Pancreas (tissue), 10 donors: ENCODE measurements around the gene AKAP8. TPM values are rescaled to one million over a fixed set of nuclear protein-coding genes. Genes with fewer than 3 reads are reported as not detected.

Source experiments
- ATAC-seq, 4 donors: fragments of 200-7000 bp; cut with Tn5 transposase; one replicate each; pipeline versions ENCODE4 v1.8.0 to v1.9.1; 2020; ENCODE audit warnings: mild to moderate bottlenecking in 4 of 4, moderate library complexity in 4 of 4
- DNase-seq, 6 donors: peaks; one replicate each; pipeline ENCODE4 v3.0.0-alpha.2; 2020
- FAIRE-seq: peaks from 2 replicates; lab custom pipeline; 2012; peaks lifted over from hg19 to GRCh38; lab: Jason Lieb, UNC
- H3K27ac ChIP-seq, 4 donors: fragments of 200-600 bp; sonication (generic); 1 replicate in 3 of 4; 2 replicates in 1 of 4; pipeline versions ENCODE4 v1.5.0 to v1.8.0; 2020
- H3K27me3 ChIP-seq, 4 donors: fragments of 200-600 bp; one replicate each; pipeline ENCODE4 v1.8.0; 2021
- H3K36me3 ChIP-seq, 3 donors: fragments of 200-600 bp; sonication (generic) in 1 of 3; one replicate each; pipeline versions ENCODE4 v1.5.0 to v1.8.0; 2020 to 2021
- H3K4me1 ChIP-seq, 3 donors: fragments of 200-600 bp; one replicate each; pipeline ENCODE4 v1.8.0; 2021
- H3K4me3 ChIP-seq, 4 donors: fragments of 200-600 bp; sonication (generic) in 2 of 4; one replicate each; pipeline versions ENCODE4 v1.5.0 to v1.8.0; 2020 to 2021
- H3K9me3 ChIP-seq, 4 donors: fragments of 200-600 bp; one replicate each; pipeline ENCODE4 v1.8.0; 2021
- WGBS, 2 donors: extraction: QIAGEN DNeasy Blood & Tissue Kit; methylation state at CpG; one replicate each; pipeline ENCODE4 v1.1.7; 2013; 5-methylcytosine and 5-hydroxymethylcytosine counted together
- intact Hi-C, 3 donors: fragments of 100-400 bp; cut with DNase I; formaldehyde crosslinking; loops; one replicate each; pipeline versions ENCODE4 v1.11.1 to v1.14.2; 2022
- polyA plus RNA-seq, 2 donors: library from polyadenylated mRNA; stranded (reverse); fragments of 200-250 nt; gene quantifications; one replicate each; pipeline ENCODE4 v1.2.3, GENCODE V29; 2013
- total RNA-seq, 6 donors: library from RNA; stranded (reverse); fragmentation: NEBNext Ultra II Directional in 4 of 6; extraction: Animal tissue kit (Norgen Biotek cat#: 25700) in 4 of 6; gene quantifications; one replicate each; pipeline versions ENCODE4 v1.2.1 to v1.2.4, GENCODE V29; 2021 to 2023
- TF ChIP-seq, protein P1 (sequence below), 4 donors: fragments of 200-600 bp; sonication (generic) in 3 of 4; IDR thresholded peaks; one replicate each; pipeline versions ENCODE4 v1.5.0 to v1.8.0; 2021; ENCODE audit warnings: antibody characterized with exemption in 4 of 4
- donor health status: healthy with polysubstance abuse.
- donor health status: DM: no; HTN: no; CAD: no; lungs with moderate emphysema.
- donor health status: DM: no; HTN: no; CAD: no.
- donor health status: control.
- donor health status: control.
- donor health status: Bipolar disorder and iron deficiency.
- donor health status: DM: yes; HTN: yes; CAD: no.
- donor health status: DM: no; HTN: no; CAD: no.
- donor health status: DM: no; HTN: no; CAD: no.
- donor health status: DM: yes; HTN: yes; CAD: no.

AKAP8 gene
- total and polyA plus RNA-seq, 8 donors: 14.7 to 25.9 (median 17.6) TPM

DNA sequence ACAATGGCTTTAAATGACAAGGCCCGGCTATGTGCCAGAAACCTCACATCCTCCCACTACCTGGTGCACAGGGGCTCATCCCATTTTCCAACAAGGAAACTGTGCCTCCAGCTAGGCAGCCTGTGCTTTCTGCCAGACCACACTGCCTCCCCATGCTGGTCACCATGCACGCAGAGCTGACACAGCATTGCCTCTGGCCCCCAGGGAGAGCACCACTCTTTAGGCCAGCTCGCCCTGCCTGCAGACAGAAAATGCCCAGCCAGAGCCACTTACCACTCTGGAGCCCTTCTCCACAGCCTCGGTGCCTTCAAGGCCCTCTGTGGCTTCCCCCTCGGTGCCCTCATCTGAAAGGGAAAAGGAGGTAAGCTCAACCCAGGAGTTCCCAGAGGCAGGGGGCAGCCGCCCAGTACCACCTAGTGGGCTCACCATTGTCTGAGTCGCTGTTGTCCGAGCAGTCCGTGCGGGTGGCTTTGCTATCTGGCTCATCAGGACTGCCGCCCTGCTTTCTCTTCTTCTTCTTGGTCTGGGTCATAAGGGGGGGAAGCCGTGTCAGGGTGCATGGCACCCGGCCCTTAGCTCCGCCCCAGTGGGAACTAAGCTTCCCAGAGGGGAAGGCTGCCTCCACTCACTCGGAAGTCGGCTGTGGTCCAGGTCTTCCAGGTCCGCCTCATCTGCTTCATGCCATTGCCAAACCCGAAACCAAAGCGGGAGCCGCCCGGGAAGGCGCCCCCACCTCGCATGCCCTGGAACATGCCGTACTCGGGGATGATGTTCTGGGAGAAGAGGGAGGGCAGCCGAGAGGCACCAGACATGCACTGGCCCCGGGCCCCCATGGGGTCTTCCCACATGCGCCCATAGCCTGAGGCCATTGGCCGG lies 21.2 kb upstream of the AKAP8 start:
- ATAC-seq (no peak), FAIRE-seq (no peak)
- peaks cover 0 to 6% (median 5%) of the 10 kb centered on the region in 3 donors for H3K4me1 ChIP-seq

DNA sequence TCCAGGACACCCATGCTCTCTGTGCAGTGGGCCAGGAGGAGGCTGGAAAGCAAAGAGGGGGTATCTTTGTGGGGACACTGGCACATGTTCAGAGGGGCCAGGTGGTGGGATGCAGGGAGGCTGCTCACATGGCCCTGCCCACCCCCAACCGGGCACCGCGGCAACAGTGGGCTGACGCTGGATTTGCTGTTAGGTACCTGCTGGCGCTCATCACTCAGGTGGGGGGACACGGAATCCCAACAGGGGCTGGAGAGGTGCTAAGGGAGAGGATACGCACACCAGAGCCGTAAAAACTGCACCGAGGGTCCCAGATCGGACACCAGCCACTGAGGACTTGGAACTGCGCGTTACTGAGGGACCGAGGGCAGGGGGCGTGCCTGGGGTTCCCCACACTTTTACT lies 20.0 kb upstream of the AKAP8 start:
- WGBS, 2 donors: 95 to 97% methylated on average over 14 of the region's 14 CpGs
- TF ChIP-seq, protein P1, sequence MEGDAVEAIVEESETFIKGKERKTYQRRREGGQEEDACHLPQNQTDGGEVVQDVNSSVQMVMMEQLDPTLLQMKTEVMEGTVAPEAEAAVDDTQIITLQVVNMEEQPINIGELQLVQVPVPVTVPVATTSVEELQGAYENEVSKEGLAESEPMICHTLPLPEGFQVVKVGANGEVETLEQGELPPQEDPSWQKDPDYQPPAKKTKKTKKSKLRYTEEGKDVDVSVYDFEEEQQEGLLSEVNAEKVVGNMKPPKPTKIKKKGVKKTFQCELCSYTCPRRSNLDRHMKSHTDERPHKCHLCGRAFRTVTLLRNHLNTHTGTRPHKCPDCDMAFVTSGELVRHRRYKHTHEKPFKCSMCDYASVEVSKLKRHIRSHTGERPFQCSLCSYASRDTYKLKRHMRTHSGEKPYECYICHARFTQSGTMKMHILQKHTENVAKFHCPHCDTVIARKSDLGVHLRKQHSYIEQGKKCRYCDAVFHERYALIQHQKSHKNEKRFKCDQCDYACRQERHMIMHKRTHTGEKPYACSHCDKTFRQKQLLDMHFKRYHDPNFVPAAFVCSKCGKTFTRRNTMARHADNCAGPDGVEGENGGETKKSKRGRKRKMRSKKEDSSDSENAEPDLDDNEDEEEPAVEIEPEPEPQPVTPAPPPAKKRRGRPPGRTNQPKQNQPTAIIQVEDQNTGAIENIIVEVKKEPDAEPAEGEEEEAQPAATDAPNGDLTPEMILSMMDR (IDR thresholded peaks at IDR 0.05): no peak
- no peak for DNase-seq
- Histone ChIP-seq H3K4me1 (peaks cover 0 to 3% (median under 1%) of the 10 kb centered on the region in 3 donors), H3K27me3 (no peaks in the 10 kb centered on the region), H3K27ac (no peak overlapping the region), H3K4me3 (no peak overlapping the region), H3K9me3 (no peaks in the 10 kb centered on the region), H3K36me3 (peaks cover 8 to 51% (median 42%) of the 10 kb centered on the region in 3 donors)
- no peak for FAIRE-seq
- intact Hi-C loops: no loop called here
- no peak for ATAC-seq

More for the DNA sequence above, 21.2 kb upstream of the AKAP8 start:
- peak in 1 of 6 donors; percentile 26 for DNase-seq
- H3K9me3 ChIP-seq: no peaks in the 10 kb centered on the region
- TF ChIP-seq, protein P1 (IDR thresholded peaks at IDR 0.05): no peak
- WGBS, 2 donors: 88 to 90% methylated on average over 25 to 29 of the region's 29 CpGs
- H3K36me3 ChIP-seq: peaks cover 4 to 51% (median 42%) of the 10 kb centered on the region in 3 donors
- intact Hi-C loops: no loop called here
- H3K4me3 ChIP-seq: no peak overlapping the region
- H3K27me3 ChIP-seq: no peaks in the 10 kb centered on the region
- H3K27ac ChIP-seq: no peak overlapping the region

DNA sequence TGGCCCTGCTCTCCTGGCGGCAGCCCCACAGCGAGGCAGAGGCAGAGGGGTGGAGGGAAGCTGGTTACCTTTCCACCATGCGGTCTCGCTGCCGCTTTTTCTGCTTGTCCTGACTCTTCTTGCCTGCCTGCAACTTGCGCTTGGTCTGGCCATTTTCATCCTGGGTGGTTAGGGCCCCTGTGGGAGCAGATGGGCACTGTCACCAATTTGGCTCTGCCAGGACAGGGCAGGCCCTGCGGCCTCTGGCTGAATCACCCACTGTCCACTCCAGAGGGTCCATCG lies 19.6 kb upstream of the AKAP8 start:
- DNase-seq (no peak), FAIRE-seq (no peak), ATAC-seq (no peak)
- Histone ChIP-seq H3K36me3 (peaks cover 8 to 51% (median 42%) of the 10 kb centered on the region in 3 donors), H3K4me1 (no peaks in the 10 kb centered on the region), H3K27ac (no peak overlapping the region), H3K9me3 (no peaks in the 10 kb centered on the region), H3K4me3 (no peak overlapping the region), H3K27me3 (no peaks in the 10 kb centered on the region)
- 88 to 95% methylated on average over 7 to 8 of the region's 8 CpGs for WGBS, 2 donors
- intact Hi-C loops: no loop called here
- TF ChIP-seq, protein P1 (IDR thresholded peaks at IDR 0.05): no peak

DNA sequence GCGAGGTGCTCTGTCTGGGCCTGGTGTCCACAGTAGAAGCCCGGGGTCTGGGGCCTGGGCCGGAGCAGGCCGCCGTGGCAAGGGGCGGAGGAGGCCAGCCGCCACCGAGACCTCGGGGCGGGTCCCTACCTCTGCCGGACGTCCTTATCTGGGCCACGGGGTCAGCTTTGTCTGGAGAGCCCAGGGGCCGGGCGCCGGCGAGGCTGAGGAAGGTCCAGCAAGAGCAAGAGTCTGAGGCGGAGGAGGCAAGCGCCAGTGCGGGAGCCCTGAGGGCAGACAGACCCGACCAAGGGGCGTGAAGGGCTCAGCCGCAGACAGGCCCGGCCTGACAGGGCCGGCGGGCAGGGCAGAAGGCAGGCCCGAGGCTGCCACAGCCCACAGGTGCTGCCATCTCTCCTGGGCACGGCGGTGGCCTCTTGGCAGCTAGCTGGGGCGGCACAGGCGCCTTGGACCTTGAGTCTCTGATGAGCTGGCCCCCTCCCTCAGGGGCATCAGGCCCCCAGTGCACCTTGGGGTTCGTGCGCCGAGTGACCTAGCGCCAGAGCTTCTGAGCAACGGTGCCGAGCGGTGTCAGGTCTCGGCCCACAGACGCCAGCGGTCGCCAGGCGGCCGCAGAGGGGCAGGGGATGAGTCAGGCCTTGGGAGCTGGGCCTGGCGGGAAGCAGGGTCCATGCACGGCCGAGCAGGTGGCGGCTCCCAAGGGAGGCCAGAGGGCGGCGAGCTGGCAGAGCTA lies 19.1 kb upstream of the AKAP8 start:
- Histone ChIP-seq H3K27ac (no peak overlapping the region), H3K4me3 (no peak overlapping the region), H3K9me3 (no peaks in the 10 kb centered on the region), H3K4me1 (no peaks in the 10 kb centered on the region), H3K36me3 (peaks cover 8 to 51% (median 42%) of the 10 kb centered on the region in 3 donors), H3K27me3 (no peaks in the 10 kb centered on the region)
- FAIRE-seq (no peak), DNase-seq (peak in 1 of 6 donors; percentile 73), ATAC-seq (peak in 3 of 4 donors; percentile 9 to 21 (median 17))
- TF ChIP-seq, protein P1 (IDR thresholded peaks at IDR 0.05): no peak
- 89 to 92% methylated on average over 49 to 50 of the region's 50 CpGs for WGBS, 2 donors
- intact Hi-C loops: no loop called here
